AG04450 (cell line): Measurements from ENCODE around the gene DEFB113. TPM values are rescaled to one million over a fixed set of nuclear protein-coding genes. Genes with fewer than 3 reads are reported as not detected.

Experiments used
- CTCF ChIA-PET: fragments of 300-600, 350-600 bp; formaldehyde crosslinking; extraction: SDS; loops from one replicate; lab custom pipeline; 2022; ENCODE audit warnings: antibody characterized with exemption, inconsistent platforms; lab: Charles Lee
- POLR2A ChIA-PET: fragments of 350-600 bp; formaldehyde crosslinking; extraction: SDS; loops from one replicate; lab custom pipeline; 2021; ENCODE audit warnings: antibody characterized with exemption, inconsistent platforms; lab: Yijun Ruan, JAX
- DNase-seq: peaks from one replicate; pipeline ENCODE4 v3.0.0-alpha.2; 2011; ENCODE audit warnings: low read depth, low spot score
- H3K27ac ChIP-seq: one replicate; pipeline ENCODE4 v1.5.1; 2012; ENCODE audit warnings: low read depth, low read length, control low read depth
- H3K27me3 ChIP-seq: one replicate; pipeline ENCODE4 v1.6.0; 2012; ENCODE audit warnings: low read length; ENCODE audit not compliant: control insufficient read depth, insufficient read depth
- H3K4me3 ChIP-seq: 2 replicates; pipeline ENCODE4 v1.5.1; 2011; ENCODE audit warnings: mild to moderate bottlenecking, low read depth, low read length, control low read depth
- H3K9me3 ChIP-seq: 2 replicates; pipeline ENCODE4 v1.5.1; 2012; ENCODE audit warnings: low read length; ENCODE audit not compliant: control insufficient read depth, insufficient read depth
- polyA plus RNA-seq: library from polyadenylated mRNA; depleted of rRNA; stranded (reverse); fragments of >200 nt; gene quantifications from 2 replicates; pipeline ENCODE4 v1.2.3, GENCODE V29; 2011
- TF ChIP-seq, protein P1 (sequence below): IDR thresholded peaks from 2 replicates; pipeline ENCODE4 v1.5.1; 2011; ENCODE audit warnings: low read depth, low read length, control low read depth, inconsistent platforms

DEFB113 gene
- polyA plus RNA-seq, 1 experiment, result not detected

DNA sequence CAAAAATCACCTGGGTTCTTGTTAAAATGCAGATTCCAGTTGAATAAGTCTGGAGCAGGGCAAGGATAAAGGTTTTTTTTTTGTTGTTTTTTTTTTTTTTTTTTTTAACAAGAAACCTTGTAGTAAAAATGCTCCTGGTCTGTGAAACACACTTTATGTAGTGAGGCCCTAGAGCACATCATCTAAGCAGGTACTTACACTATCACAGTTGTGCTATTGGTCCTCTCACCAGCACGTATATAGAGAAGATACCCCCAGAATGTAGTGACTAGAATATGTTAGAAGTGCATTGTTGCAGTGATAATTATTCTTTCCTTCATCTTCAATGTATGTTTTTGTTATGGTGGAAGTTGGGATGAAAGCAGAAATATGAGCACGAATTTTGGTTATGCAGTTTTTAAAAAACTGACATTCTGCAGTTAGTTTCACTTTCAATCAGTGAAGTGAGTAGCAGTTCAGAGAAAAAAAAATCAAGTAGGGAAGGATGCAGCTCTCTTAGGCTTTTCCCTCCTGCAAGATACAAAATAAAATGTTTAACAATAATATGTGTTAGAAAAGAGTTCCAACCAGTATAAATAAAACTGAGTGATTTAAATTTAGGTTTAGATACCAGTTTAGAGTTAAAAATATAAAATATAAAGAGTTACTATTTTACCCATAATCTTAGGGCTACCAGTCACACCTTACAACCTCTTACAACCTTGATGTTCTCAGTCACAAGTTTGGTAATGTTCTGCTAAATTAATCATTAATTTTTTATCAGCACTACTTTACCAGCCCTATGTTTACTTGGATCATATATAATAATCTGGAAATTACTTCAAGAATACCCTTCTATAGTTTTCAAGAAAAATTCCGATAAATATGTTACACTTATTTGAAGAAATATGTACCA lies 9.2 kb upstream of the DEFB113 start:
- DNase-seq, result no peak
- TF ChIP-seq, protein P1, sequence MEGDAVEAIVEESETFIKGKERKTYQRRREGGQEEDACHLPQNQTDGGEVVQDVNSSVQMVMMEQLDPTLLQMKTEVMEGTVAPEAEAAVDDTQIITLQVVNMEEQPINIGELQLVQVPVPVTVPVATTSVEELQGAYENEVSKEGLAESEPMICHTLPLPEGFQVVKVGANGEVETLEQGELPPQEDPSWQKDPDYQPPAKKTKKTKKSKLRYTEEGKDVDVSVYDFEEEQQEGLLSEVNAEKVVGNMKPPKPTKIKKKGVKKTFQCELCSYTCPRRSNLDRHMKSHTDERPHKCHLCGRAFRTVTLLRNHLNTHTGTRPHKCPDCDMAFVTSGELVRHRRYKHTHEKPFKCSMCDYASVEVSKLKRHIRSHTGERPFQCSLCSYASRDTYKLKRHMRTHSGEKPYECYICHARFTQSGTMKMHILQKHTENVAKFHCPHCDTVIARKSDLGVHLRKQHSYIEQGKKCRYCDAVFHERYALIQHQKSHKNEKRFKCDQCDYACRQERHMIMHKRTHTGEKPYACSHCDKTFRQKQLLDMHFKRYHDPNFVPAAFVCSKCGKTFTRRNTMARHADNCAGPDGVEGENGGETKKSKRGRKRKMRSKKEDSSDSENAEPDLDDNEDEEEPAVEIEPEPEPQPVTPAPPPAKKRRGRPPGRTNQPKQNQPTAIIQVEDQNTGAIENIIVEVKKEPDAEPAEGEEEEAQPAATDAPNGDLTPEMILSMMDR, result no peak
- ChIA-PET CTCF (no interaction called here), POLR2A (no interaction called here)
- H3K9me3 ChIP-seq, result no peaks in the 10 kb centered on the region
- no peak overlapping the region for H3K27ac ChIP-seq
- H3K27me3 ChIP-seq, result no peaks in the 10 kb centered on the region
- H3K4me3 ChIP-seq, result peak overlapping the region; percentile 43

DNA sequence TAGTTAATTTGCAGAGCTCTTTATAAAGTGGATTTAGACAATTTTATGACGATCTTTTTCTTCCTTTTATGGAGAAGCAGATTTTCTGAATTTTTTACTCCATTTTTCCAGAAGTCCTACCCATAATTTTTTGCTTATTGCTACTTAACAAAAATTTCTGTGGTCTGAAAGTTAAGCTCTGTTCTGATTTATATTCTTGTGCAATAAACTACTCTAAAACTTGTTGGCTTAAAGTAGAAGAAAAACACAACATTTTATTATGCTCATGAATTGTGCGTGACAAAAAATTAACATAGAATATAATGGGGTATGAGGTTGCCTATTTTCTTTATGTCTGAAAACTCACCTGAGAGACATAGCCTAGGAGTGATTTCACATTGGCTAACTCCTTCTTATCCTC lies 2.6 kb downstream of the DEFB113 start:
- ChIA-PET CTCF (no interaction called here), POLR2A (no interaction called here)
- H3K4me3 ChIP-seq, result no peak overlapping the region
- TF ChIP-seq, protein P1, result no peak
- DNase-seq, result no peak
- no peaks in the 10 kb centered on the region for H3K9me3 ChIP-seq
- no peak overlapping the region for H3K27ac ChIP-seq
- no peaks in the 10 kb centered on the region for H3K27me3 ChIP-seq

DNA sequence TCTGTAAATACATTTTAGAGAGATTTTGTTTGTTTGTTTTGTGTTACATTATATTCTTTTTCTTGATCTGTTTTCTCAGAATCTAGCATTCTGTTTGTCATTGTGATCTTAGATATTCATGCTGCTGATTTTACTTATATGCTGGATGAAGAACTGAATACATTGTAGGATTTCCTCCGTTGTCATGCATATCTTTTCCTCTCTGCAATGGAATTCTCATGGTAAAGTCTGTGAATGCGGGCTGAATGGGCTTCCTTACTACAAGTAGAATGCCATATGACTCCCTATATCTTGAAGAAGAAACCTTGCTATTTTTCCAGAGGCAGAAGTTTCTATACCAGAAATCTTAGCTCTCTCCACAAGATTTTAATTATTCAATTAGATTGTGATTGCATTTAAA lies 3.1 kb downstream of the DEFB113 start:
- H3K9me3 ChIP-seq, result no peaks in the 10 kb centered on the region
- ChIA-PET POLR2A (no interaction called here), CTCF (interaction anchor here (1.2 kb wide), 1 partner anchor 343 kb away, joined by 3 read pairs; no protein-coding TSS in a partner anchor)
- TF ChIP-seq, protein P1, result no peak
- no peaks in the 10 kb centered on the region for H3K27me3 ChIP-seq
- DNase-seq, result no peak
- no peak overlapping the region for H3K27ac ChIP-seq
- H3K4me3 ChIP-seq, result no peak overlapping the region

DNA sequence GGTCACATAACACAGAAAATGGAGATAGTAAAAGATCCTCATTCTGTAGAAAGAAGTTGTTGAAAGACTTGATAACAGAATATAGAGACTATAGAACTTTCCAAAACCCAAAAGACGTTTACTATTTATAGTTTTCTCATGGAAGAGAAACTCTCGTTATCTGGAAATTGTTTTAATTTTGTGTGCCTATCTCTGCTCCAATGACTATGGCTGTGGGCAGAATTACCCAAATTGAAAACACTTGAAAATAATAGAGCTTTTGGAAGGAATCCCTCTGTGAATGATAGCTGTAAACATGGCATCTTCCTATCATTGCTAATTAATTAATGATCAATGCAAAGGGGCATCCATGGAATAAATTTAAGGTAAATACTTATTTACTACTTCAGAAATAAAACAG lies 5.4 kb downstream of the DEFB113 start, which contains the start of gene DEFB114:
DEFB114 (minus strand) TSS at position 101 of the 400 bp plus-strand sequence; CDS start at position 42, 59 bp downstream.
- DNase-seq, result no peak
- POLR2A ChIA-PET, result no interaction called here
- TF ChIP-seq, protein P1, result no peak
- no peak within 1 kb of the TSS for H3K4me3 ChIP-seq
- no peaks in the 10 kb centered on the region for H3K27me3 ChIP-seq
- CTCF ChIA-PET, result no interaction called here
- H3K9me3 ChIP-seq, result no peaks in the 10 kb centered on the region
- no peak within 1 kb of the TSS for H3K27ac ChIP-seq

DNA sequence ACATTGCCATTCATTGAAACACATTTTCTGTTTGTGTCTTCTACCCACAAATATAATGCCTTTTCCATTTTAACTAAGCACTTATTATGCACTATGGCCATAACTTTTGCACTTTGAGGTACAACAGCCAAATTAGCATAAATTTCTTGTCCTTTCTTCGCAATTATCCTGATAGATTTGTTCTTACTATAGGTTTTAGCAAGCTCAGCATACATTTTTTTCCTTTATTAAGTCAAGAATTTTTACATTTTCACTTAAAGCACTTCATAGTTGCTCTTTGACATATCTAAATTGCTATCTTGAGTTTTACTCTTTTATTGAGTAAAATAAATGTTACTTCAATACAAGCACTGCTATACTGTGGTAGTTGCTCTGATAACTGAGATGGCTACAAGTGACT lies 11.2 kb downstream of the DEFB113 start:
- TF ChIP-seq, protein P1, result no peak
- ChIA-PET POLR2A (no interaction called here), CTCF (no interaction called here)
- Histone ChIP-seq H3K27ac (no peak overlapping the region), H3K9me3 (no peaks in the 10 kb centered on the region), H3K4me3 (no peak overlapping the region), H3K27me3 (no peaks in the 10 kb centered on the region)
- DNase-seq, result no peak
